Activated T-helper 1 cell treated with anti-CD3 and anti-CD28 coated beads, Interleukin-12 subunit alpha, Interleukin-12 subunit beta, Interleukin-2, Interleukin-4 antibody, amounts not matched to agents 30 ng/mL and 10 ng/mL and 1 ng/mL, durations not matched to agents 14 hours and 24 hours and 36 hours (primary cell): ENCODE measurements around the gene C18orf63. TPM values are rescaled to one million over a fixed set of nuclear protein-coding genes. Genes with fewer than 3 reads are reported as not detected.

Experiments
- DNase-seq: peaks from one replicate; pipeline ENCODE4 v3.0.0; 2021; ENCODE audit warnings: low spot score
- H3K27ac Mint-ChIP-seq: one replicate; pipeline ENCODE4 v1.8.0; 2021; ENCODE audit warnings: mild to moderate bottlenecking, mixed read lengths
- H3K27me3 Mint-ChIP-seq: one replicate; pipeline ENCODE4 v1.8.0; 2022; ENCODE audit warnings: mild to moderate bottlenecking, moderate library complexity, mixed read lengths; ENCODE audit not compliant: insufficient read depth
- H3K36me3 Mint-ChIP-seq: one replicate; pipeline ENCODE4 v1.8.0; 2021; ENCODE audit warnings: low read depth, mixed read lengths
- H3K4me1 Mint-ChIP-seq: one replicate; pipeline ENCODE4 v1.8.0; 2021; ENCODE audit warnings: low read depth, mixed read lengths
- H3K4me3 Mint-ChIP-seq: one replicate; pipeline ENCODE4 v1.8.0; 2021; ENCODE audit warnings: mild to moderate bottlenecking, moderate library complexity, mixed read lengths
- H3K9me3 Mint-ChIP-seq: one replicate; pipeline ENCODE4 v1.8.0; 2021; ENCODE audit warnings: mixed read lengths
- intact Hi-C: fragments of 100-400 bp; cut with micrococcal nuclease; formaldehyde crosslinking; loops from one replicate; pipeline ENCODE4 v1.15.1; 2024
- total RNA-seq: library from RNA; stranded (reverse); gene quantifications from 2 replicates; pipeline ENCODE4 v1.2.3, GENCODE V29; 2022

The C18orf63 gene
- total RNA-seq, 1 donor from 2014 or later: not detected

- Mint-ChIP-seq H3K9me3 (peaks cover 4% of the 10 kb centered on the region), H3K36me3 (peaks cover 4% of the 10 kb centered on the region), H3K4me1 (peaks cover 44% of the 10 kb centered on the region), H3K27ac (peak overlapping the region; percentile 77), H3K27me3 (no peaks in the 10 kb centered on the region), H3K4me3 (no peak overlapping the region)
- DNase-seq: no peak
- intact Hi-C loops: no loop called here
Observed at GRCh38 chr18:74377776-74378175, 62.1 kb downstream of the C18orf63 start.

- intact Hi-C loops: no loop called here
- peaks cover 4% of the 10 kb centered on the region for H3K9me3 Mint-ChIP-seq
- peaks cover 44% of the 10 kb centered on the region for H3K4me1 Mint-ChIP-seq
- peak overlapping the region; percentile 77 for H3K27ac Mint-ChIP-seq
- DNase-seq: peak; percentile 31
- H3K4me3 Mint-ChIP-seq: peak overlapping the region; percentile 50
- peaks cover 4% of the 10 kb centered on the region for H3K36me3 Mint-ChIP-seq
- no peaks in the 10 kb centered on the region for H3K27me3 Mint-ChIP-seq
Observed at GRCh38 chr18:74378179-74378682, 62.6 kb downstream of the C18orf63 start.

GRCh38 chr18:74380916-74381315 is 65.3 kb downstream of the C18orf63 start:
- DNase-seq: no peak
- intact Hi-C loops: no loop called here
- H3K9me3 Mint-ChIP-seq: peaks cover 4% of the 10 kb centered on the region
- H3K27ac Mint-ChIP-seq: no peak overlapping the region
- H3K36me3 Mint-ChIP-seq: peaks cover 4% of the 10 kb centered on the region
- peaks cover 2% of the 10 kb centered on the region for H3K27me3 Mint-ChIP-seq
- H3K4me1 Mint-ChIP-seq: peaks cover 33% of the 10 kb centered on the region
- H3K4me3 Mint-ChIP-seq: no peak overlapping the region

- peaks cover 4% of the 10 kb centered on the region for H3K9me3 Mint-ChIP-seq
- H3K36me3 Mint-ChIP-seq: peaks cover 2% of the 10 kb centered on the region
- peaks cover 2% of the 10 kb centered on the region for H3K27me3 Mint-ChIP-seq
- H3K27ac Mint-ChIP-seq: no peak overlapping the region
- H3K4me3 Mint-ChIP-seq: no peak overlapping the region
- DNase-seq: no peak
- H3K4me1 Mint-ChIP-seq: peaks cover 26% of the 10 kb centered on the region
- intact Hi-C loops: no loop called here
Observed at GRCh38 chr18:74381621-74382295, 66.1 kb downstream of the C18orf63 start.

GRCh38 chr18:74382481-74383017 is 66.9 kb downstream of the C18orf63 start:
- DNase-seq: no peak
- peaks cover 2% of the 10 kb centered on the region for H3K27me3 Mint-ChIP-seq
- no peak overlapping the region for H3K27ac Mint-ChIP-seq
- no peak overlapping the region for H3K4me3 Mint-ChIP-seq
- peaks cover 22% of the 10 kb centered on the region for H3K4me1 Mint-ChIP-seq
- H3K9me3 Mint-ChIP-seq: peaks cover 4% of the 10 kb centered on the region
- peaks cover 2% of the 10 kb centered on the region for H3K36me3 Mint-ChIP-seq
- intact Hi-C loops: no loop called here

GRCh38 chr18:74387383-74387782 is 71.7 kb downstream of the C18orf63 start:
- intact Hi-C loops: no loop called here
- no peaks in the 10 kb centered on the region for H3K36me3 Mint-ChIP-seq
- peaks cover 10% of the 10 kb centered on the region for H3K27me3 Mint-ChIP-seq
- no peak overlapping the region for H3K27ac Mint-ChIP-seq
- DNase-seq: no peak
- no peak overlapping the region for H3K4me3 Mint-ChIP-seq
- H3K4me1 Mint-ChIP-seq: peaks cover 15% of the 10 kb centered on the region
- H3K9me3 Mint-ChIP-seq: no peaks in the 10 kb centered on the region

- Mint-ChIP-seq H3K9me3 (no peaks in the 10 kb centered on the region), H3K27me3 (peaks cover 10% of the 10 kb centered on the region), H3K27ac (no peak overlapping the region), H3K36me3 (no peaks in the 10 kb centered on the region), H3K4me1 (peaks cover 15% of the 10 kb centered on the region), H3K4me3 (no peak overlapping the region)
- no peak for DNase-seq
- intact Hi-C loops: no loop called here
Observed at GRCh38 chr18:74388227-74388626, 72.6 kb downstream of the C18orf63 start.

- H3K27ac Mint-ChIP-seq: no peak overlapping the region
- no peak overlapping the region for H3K4me3 Mint-ChIP-seq
- H3K4me1 Mint-ChIP-seq: peaks cover 15% of the 10 kb centered on the region
- H3K9me3 Mint-ChIP-seq: no peaks in the 10 kb centered on the region
- peaks cover 11% of the 10 kb centered on the region for H3K27me3 Mint-ChIP-seq
- intact Hi-C loops: no loop called here
- no peaks in the 10 kb centered on the region for H3K36me3 Mint-ChIP-seq
- no peak for DNase-seq
Observed at GRCh38 chr18:74389171-74389927, 73.7 kb downstream of the C18orf63 start.

- Mint-ChIP-seq H3K27ac (no peak overlapping the region), H3K27me3 (peaks cover 14% of the 10 kb centered on the region), H3K9me3 (no peaks in the 10 kb centered on the region), H3K4me3 (no peak overlapping the region), H3K4me1 (peaks cover 15% of the 10 kb centered on the region), H3K36me3 (no peaks in the 10 kb centered on the region)
- no peak for DNase-seq
- intact Hi-C loops: no loop called here
Observed at GRCh38 chr18:74389991-74390390, 74.4 kb downstream of the C18orf63 start.

GRCh38 chr18:74390900-74391299 is 75.3 kb downstream of the C18orf63 start:
- Mint-ChIP-seq H3K4me1 (peaks cover 15% of the 10 kb centered on the region), H3K27ac (no peak overlapping the region), H3K27me3 (peaks cover 14% of the 10 kb centered on the region), H3K4me3 (no peak overlapping the region), H3K9me3 (no peaks in the 10 kb centered on the region), H3K36me3 (no peaks in the 10 kb centered on the region)
- intact Hi-C loops: no loop called here
- no peak for DNase-seq

GRCh38 chr18:74392323-74392722 is 76.7 kb downstream of the C18orf63 start:
- DNase-seq: no peak
- H3K27ac Mint-ChIP-seq: no peak overlapping the region
- peaks cover 18% of the 10 kb centered on the region for H3K27me3 Mint-ChIP-seq
- H3K36me3 Mint-ChIP-seq: no peaks in the 10 kb centered on the region
- intact Hi-C loops: no loop called here
- H3K4me1 Mint-ChIP-seq: peaks cover 15% of the 10 kb centered on the region
- no peaks in the 10 kb centered on the region for H3K9me3 Mint-ChIP-seq
- no peak overlapping the region for H3K4me3 Mint-ChIP-seq

GRCh38 chr18:74395006-74395405 is 79.4 kb downstream of the C18orf63 start:
- H3K27ac Mint-ChIP-seq: no peak overlapping the region
- H3K9me3 Mint-ChIP-seq: no peaks in the 10 kb centered on the region
- H3K4me3 Mint-ChIP-seq: no peak overlapping the region
- H3K27me3 Mint-ChIP-seq: peaks cover 25% of the 10 kb centered on the region
- intact Hi-C loops: no loop called here
- peaks cover 13% of the 10 kb centered on the region for H3K4me1 Mint-ChIP-seq
- H3K36me3 Mint-ChIP-seq: no peaks in the 10 kb centered on the region
- DNase-seq: no peak

- Mint-ChIP-seq H3K4me1 (peaks cover 12% of the 10 kb centered on the region), H3K36me3 (no peaks in the 10 kb centered on the region), H3K9me3 (no peaks in the 10 kb centered on the region), H3K4me3 (no peak overlapping the region), H3K27ac (no peak overlapping the region), H3K27me3 (peaks cover 25% of the 10 kb centered on the region)
- intact Hi-C loops: no loop called here
- DNase-seq: no peak
Observed at GRCh38 chr18:74395648-74396154, 80.1 kb downstream of the C18orf63 start.
